HepG2 (cell line): Measurements from ENCODE around the gene KIAA1328.

Source experiments
- KDM5B ChIP-seq: sonication (generic); formaldehyde crosslinking; IDR thresholded peaks from 2 replicates; pipeline ENCODE4 v1.4.0; 2020; ENCODE audit warnings: missing genetic modification reagents, mild to moderate bottlenecking, borderline replicate concordance
- TF ChIP-seq, protein P1 (sequence below): sonication (generic); formaldehyde crosslinking; IDR thresholded peaks from 2 replicates; pipeline ENCODE4 v1.5.0; 2020; ENCODE audit warnings: mild to moderate bottlenecking, missing genetic modification reagents, moderate library complexity

- no peak for TF ChIP-seq KDM5B
- TF ChIP-seq, protein P1, sequence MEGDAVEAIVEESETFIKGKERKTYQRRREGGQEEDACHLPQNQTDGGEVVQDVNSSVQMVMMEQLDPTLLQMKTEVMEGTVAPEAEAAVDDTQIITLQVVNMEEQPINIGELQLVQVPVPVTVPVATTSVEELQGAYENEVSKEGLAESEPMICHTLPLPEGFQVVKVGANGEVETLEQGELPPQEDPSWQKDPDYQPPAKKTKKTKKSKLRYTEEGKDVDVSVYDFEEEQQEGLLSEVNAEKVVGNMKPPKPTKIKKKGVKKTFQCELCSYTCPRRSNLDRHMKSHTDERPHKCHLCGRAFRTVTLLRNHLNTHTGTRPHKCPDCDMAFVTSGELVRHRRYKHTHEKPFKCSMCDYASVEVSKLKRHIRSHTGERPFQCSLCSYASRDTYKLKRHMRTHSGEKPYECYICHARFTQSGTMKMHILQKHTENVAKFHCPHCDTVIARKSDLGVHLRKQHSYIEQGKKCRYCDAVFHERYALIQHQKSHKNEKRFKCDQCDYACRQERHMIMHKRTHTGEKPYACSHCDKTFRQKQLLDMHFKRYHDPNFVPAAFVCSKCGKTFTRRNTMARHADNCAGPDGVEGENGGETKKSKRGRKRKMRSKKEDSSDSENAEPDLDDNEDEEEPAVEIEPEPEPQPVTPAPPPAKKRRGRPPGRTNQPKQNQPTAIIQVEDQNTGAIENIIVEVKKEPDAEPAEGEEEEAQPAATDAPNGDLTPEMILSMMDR (CRISPR knock-in tag), result no peak
These were observed 417.9 kb downstream of the KIAA1328 start for GRCh38 chr18:37246779-37247340.
